Effector memory CD4-positive, alpha-beta T cell (primary cell): Measurements from ENCODE around the gene PRKCZ.

Source experiments
- DNase-seq, 3 donors: peaks; one replicate each; pipeline ENCODE4 v3.0.0-alpha.2; 2020
- H3K27ac ChIP-seq: 2 replicates; pipeline ENCODE4 v1.7.0; 2013; ENCODE audit warnings: mild to moderate bottlenecking, low read length, moderate library complexity; ENCODE audit not compliant: insufficient read depth, poor library complexity, severe bottlenecking
- H3K27me3 ChIP-seq: replicated peaks from 2 replicates; pipeline ENCODE4 v1.7.0; 2013; ENCODE audit warnings: mild to moderate bottlenecking, low read length; ENCODE audit not compliant: insufficient read depth, control insufficient read depth, poor library complexity, severe bottlenecking
- H3K36me3 ChIP-seq: 2 replicates; pipeline ENCODE4 v1.7.0; 2013; ENCODE audit warnings: mild to moderate bottlenecking, low read length, moderate library complexity; ENCODE audit not compliant: control insufficient read depth, insufficient read depth
- H3K4me1 ChIP-seq: 2 replicates; pipeline ENCODE4 v1.7.0; 2013; ENCODE audit warnings: low read length, mild to moderate bottlenecking; ENCODE audit not compliant: control insufficient read depth, insufficient read depth, poor library complexity, severe bottlenecking
- H3K4me3 ChIP-seq: 2 replicates; pipeline ENCODE4 v1.7.0; 2013; ENCODE audit warnings: low read length, low read depth, mild to moderate bottlenecking; ENCODE audit not compliant: insufficient read depth, poor library complexity, severe bottlenecking
- H3K9me3 ChIP-seq: 2 replicates; pipeline ENCODE4 v1.7.0; 2013; ENCODE audit warnings: mild to moderate bottlenecking, low read length, moderate library complexity; ENCODE audit not compliant: control insufficient read depth

PRKCZ gene

GRCh38 chr1:2197707-2198165 is 147.5 kb downstream of the PRKCZ start:
- no peaks in the 10 kb centered on the region for H3K36me3 ChIP-seq
- no peaks in the 10 kb centered on the region for H3K9me3 ChIP-seq
- DNase-seq = no peak
- H3K4me3 ChIP-seq = no peak overlapping the region
- no peaks in the 10 kb centered on the region for H3K27me3 ChIP-seq
- H3K27ac ChIP-seq = no peak overlapping the region
- peaks cover 32% of the 10 kb centered on the region for H3K4me1 ChIP-seq

- H3K9me3 ChIP-seq = no peaks in the 10 kb centered on the region
- H3K27ac ChIP-seq = peak overlapping the region; percentile 73
- H3K4me3 ChIP-seq = no peak overlapping the region
- no peaks in the 10 kb centered on the region for H3K27me3 ChIP-seq
- H3K36me3 ChIP-seq = no peaks in the 10 kb centered on the region
- peaks cover 28% of the 10 kb centered on the region for H3K4me1 ChIP-seq
- DNase-seq = no peak
Observed at GRCh38 chr1:2198571-2198970, 148.4 kb downstream of the PRKCZ start.

- H3K4me3 ChIP-seq = peak overlapping the region; percentile 41
- H3K27me3 ChIP-seq = no peaks in the 10 kb centered on the region
- H3K9me3 ChIP-seq = no peaks in the 10 kb centered on the region
- H3K27ac ChIP-seq = peak overlapping the region; percentile 73
- H3K4me1 ChIP-seq = peaks cover 24% of the 10 kb centered on the region
- H3K36me3 ChIP-seq = no peaks in the 10 kb centered on the region
- DNase-seq = peak; percentile 72 to 78 (median 72)
Observed at GRCh38 chr1:2199042-2199810, 149.0 kb downstream of the PRKCZ start.

- Histone ChIP-seq H3K4me3 (no peak overlapping the region), H3K9me3 (no peaks in the 10 kb centered on the region), H3K36me3 (no peaks in the 10 kb centered on the region), H3K27me3 (no peaks in the 10 kb centered on the region), H3K4me1 (peaks cover 23% of the 10 kb centered on the region), H3K27ac (no peak overlapping the region)
- no peak for DNase-seq
Observed at GRCh38 chr1:2200308-2200943, 150.2 kb downstream of the PRKCZ start.

- no peaks in the 10 kb centered on the region for H3K27me3 ChIP-seq
- H3K27ac ChIP-seq = no peak overlapping the region
- H3K4me1 ChIP-seq = peaks cover 29% of the 10 kb centered on the region
- no peaks in the 10 kb centered on the region for H3K9me3 ChIP-seq
- DNase-seq = no peak
- H3K4me3 ChIP-seq = no peak overlapping the region
- H3K36me3 ChIP-seq = no peaks in the 10 kb centered on the region
Observed at GRCh38 chr1:2201062-2201461, 150.9 kb downstream of the PRKCZ start.

- no peaks in the 10 kb centered on the region for H3K27me3 ChIP-seq
- H3K9me3 ChIP-seq = no peaks in the 10 kb centered on the region
- H3K4me1 ChIP-seq = peaks cover 29% of the 10 kb centered on the region
- H3K27ac ChIP-seq = no peak overlapping the region
- no peaks in the 10 kb centered on the region for H3K36me3 ChIP-seq
- H3K4me3 ChIP-seq = no peak overlapping the region
- DNase-seq = no peak
Observed at GRCh38 chr1:2202008-2202575, 151.9 kb downstream of the PRKCZ start.

GRCh38 chr1:2202843-2203601 is 152.8 kb downstream of the PRKCZ start:
- H3K4me1 ChIP-seq = peaks cover 29% of the 10 kb centered on the region
- H3K27ac ChIP-seq = no peak overlapping the region
- H3K4me3 ChIP-seq = no peak overlapping the region

GRCh38 chr1:2203671-2204414 is 153.6 kb downstream of the PRKCZ start:
- Histone ChIP-seq H3K4me1 (peaks cover 21% of the 10 kb centered on the region), H3K36me3 (no peaks in the 10 kb centered on the region), H3K9me3 (no peaks in the 10 kb centered on the region), H3K27ac (no peak overlapping the region), H3K4me3 (no peak overlapping the region), H3K27me3 (no peaks in the 10 kb centered on the region)
- DNase-seq = no peak

More at GRCh38 chr1:2202843-2203601, 152.8 kb downstream of the PRKCZ start:
- H3K9me3 ChIP-seq = no peaks in the 10 kb centered on the region
- DNase-seq = no peak
- H3K36me3 ChIP-seq = no peaks in the 10 kb centered on the region
- H3K27me3 ChIP-seq = no peaks in the 10 kb centered on the region

- DNase-seq = no peak
- Histone ChIP-seq H3K36me3 (no peaks in the 10 kb centered on the region), H3K27ac (no peak overlapping the region), H3K27me3 (no peaks in the 10 kb centered on the region), H3K4me1 (peaks cover 13% of the 10 kb centered on the region), H3K9me3 (no peaks in the 10 kb centered on the region), H3K4me3 (peak overlapping the region; percentile 25)
Observed at GRCh38 chr1:2204415-2205190, 154.4 kb downstream of the PRKCZ start.
